Activated CD4-positive, alpha-beta T cell treated with anti-CD3 and anti-CD28 coated beads, Interleukin-2, amount 50 U/mL, for 48 hours (primary cell): ENCODE data around the gene RUNDC3A.
"Not testable (repeated sequence)": the region's sequence is repeated elsewhere in the genome, so short reads cannot be mapped to it uniquely, and the experiment has no call there.

ENCODE experiments used
- DNase-seq, 2 experiments: peaks; one replicate each; pipeline ENCODE4 v3.0.0-alpha.2; 2020

Gene RUNDC3A

DNA sequence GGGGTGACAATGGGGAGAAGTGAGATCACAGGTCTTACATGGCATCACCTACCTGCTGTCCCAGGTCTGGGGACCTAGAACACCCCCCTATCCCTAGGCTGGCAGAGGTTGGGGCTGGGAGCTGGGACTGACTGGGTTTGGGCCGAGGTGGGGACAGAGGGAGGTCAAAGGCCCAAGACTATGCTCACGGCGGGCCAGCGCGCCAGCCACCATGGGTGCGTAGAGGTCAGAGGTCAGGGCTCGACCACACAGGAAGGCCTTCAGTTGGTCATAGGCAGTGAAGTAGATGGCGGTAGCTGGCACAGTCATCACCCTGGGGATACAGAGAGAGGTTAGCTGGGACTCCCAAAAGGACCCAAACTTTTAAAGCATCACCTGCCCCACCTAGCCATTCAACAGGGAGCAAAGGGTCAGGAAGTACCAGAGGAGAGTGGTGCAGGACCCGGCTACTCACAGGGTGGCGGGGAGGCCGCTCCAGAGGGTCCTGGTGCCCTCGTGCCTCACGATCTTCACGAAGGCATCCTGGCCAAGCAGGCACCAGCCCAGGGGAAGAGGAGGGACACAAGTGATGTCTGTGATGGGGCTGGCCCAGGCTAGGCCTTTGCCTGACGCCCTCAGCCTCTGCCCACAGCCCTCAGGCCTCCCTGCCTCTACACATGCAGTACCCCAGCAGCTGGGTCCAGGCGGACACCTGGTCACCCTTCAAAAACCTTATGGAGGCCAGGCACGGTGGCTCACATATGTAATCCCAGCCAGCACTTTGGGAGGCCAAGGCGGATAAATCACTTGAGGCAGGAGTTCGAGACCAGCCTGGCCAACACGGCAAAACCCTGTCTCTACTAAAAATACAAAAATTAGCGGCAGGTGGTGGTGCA, 13.1 kb downstream of the RUNDC3A start:
- no peak for DNase-seq

DNA sequence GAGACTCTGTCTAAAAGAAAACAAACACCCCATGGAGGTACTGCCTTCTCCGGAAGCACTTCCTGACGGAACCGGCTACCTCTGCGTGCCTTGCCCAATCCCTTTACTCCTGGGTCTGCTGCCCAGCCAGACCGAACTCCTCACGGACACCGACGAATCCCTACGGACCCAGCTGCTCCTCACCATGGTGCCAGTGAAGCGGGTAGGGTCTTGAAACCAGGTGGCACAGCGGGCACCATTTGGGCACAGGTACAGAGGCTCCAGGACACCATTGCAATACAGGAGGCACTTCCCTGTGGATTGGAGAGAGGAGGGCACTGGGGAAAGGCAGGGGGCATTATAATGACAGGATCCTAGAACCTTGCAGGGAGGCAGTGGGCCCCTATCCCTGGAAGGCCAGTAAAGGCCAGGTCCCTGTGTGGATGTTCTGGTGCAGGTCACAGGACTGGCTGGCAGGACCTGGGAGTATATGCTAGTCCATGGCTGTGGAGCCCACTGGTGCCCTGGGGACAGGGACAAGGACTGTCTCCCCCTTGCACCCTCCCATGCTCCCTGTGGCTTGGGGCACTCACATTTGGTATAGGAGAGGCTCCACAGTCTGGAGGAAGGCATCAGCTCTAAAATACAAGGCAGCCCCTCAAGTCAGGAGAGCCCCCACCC, 14.0 kb downstream of the RUNDC3A start:
- no peak for DNase-seq

DNA sequence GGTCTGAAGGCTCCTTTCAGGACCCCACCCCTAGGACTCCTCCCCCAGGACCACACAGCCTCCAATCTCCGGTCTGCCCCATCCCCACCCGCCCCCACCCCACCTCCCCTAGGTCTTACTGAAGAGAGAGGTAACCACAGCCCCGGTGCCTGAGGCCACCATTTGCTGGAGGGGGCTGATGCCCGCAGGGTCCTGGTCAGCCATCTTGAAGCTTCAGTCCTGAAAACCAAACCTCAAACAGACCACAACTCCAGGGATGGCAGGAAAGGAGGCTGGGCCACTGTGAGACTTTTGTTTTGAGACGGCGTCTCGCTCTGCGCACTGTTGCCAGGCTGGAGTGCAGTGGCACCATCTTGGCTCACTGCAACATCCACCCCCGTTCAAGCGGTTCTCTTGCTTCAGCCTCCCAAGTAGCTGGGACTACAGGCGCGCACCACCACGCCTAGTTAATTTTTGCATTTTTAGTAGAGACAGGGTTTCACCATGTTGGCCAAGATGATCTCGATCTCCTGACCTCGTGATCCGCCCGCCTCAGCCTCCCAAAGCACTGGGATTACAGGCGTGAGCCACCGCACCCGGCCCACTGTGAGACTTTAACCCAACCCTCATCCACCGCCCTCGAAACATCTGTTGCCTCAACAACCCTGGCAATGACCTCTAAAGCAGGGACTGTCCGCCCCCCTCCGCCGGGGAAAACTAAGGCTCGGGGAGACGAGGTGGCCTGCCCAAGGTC, 15.1 kb downstream of the RUNDC3A start:
- no peak for DNase-seq

DNA sequence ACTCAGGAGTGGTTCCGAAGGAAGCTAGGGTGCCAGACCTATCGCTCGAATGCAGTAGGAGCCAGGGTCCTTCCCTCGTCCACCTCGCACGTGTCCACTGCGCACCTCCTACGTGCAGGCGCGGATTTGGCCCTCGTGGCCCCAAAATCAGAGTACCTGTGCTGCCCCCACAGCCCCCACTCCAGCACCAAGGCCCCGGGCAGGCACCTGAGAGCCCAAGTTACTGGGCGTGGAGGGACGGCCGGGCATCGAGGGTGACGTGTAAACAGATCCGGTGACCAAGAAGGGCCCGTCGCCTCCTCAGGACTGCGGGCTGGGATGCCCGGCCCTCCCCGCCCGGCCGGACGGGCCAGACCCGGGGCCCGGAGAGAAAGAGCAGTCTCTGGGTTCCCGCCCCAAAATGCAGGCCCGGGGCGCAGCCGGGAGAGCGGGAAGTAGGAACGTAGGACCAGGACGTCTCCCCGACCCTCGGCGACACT, 15.7 kb downstream of the RUNDC3A start:
- peak in 1 of 2 experiments; percentile 27 for DNase-seq

DNA sequence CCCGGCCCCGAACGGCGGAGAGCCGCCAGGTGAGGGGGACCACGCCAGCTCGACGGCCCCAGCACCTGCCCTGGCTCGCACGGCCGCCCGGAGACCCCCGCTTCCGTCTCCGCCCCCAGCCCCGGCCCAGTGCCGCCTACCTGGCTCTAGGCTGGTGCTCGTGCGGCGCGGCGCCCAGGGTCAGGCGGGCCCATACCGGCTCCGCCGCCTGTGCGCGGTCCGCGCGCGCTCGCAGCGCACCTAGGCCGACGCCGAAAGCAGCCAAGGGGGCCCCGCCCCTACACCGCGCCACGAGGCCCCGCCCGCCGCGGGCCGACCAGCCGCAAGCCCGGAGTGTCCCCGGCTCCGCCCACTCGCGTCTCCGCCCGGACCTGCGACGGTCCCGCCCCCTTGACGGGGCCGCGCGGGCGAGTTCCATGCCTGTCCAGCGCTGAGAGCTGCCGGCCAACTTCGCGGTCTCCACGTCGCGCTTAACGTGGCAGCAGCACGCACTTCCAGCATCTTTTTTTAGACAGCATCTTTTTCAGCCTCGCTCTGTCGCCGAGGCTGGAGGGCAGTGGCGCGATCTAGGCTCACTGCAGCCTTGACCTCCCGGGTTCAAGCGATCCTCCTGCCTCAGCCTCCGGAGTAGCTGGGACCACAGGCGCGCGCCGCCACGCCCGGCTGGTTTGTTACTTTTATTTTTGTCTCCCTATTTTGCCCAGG, 16.3 kb downstream of the RUNDC3A start, which contains the start of gene SLC25A39:
TSS of gene SLC25A39 (minus strand) at position 253 of the 705 bp plus-strand sequence. CDS start 1,261 bp downstream, outside the sequence.
- peak; percentile 95 for DNase-seq

DNA sequence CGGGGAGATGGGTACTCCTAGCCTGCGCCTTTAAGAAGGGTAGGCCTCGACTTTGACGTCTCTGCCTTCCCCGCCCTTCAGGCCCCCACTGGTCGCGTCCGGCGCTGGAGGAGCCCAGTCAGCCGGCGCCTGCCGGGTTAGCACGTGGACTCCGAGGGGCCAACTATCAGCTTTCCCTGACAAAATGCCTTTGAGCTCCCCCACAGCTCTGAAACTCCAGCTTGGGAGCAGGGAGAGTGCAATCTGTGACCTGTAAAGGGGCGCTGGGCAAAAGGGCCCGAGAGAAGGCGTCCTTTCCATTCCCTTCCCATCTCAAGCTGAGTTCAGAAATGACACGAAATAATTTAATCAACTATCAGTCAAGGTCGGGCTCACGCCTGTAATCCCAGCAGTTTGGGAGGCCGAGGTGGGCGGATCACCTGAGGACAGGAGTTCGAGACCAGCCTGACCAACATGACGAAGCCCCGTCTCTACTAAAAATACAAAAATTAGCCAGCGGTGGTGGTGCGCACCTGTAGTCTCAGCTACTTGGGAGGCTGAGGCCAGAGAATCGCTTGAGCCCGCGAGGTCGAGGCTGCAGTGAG, 18.6 kb downstream of the RUNDC3A start:
- peak; percentile 89 to 92 for DNase-seq

DNA sequence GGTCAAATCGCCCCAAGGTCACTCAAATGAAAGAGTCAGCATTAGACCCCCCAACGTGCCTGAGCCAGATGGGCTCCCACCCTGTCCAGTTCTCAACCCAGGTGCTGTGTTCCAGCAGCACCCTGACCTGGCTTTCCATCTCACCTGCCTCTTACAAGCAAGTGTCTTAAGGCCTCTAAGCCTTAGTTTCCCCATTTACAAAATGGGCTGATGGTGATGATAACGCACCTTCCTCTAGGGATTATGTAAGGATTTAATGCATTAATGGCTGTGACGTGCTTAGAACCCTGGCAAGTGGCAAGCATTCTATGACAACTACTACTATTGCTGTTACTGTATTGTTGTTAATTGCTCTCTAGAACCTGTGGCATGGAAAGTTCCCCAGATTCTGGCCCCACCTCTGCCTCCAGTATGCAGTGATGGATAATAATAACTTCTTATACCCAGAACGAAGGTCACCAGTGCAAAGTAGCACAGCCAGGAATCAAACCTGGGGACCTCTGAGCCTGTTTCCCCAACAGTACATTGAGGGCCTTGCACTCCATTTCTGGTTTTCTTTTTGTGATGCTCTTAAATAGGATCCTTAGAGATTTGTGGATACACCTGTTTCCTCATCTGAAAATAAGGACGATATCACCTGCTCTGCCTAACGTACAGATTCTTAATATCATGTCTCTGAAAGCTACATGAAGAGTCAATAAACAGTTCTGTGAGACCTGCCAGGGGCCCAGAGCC, 19.5 kb downstream of the RUNDC3A start:
- no peak for DNase-seq

DNA sequence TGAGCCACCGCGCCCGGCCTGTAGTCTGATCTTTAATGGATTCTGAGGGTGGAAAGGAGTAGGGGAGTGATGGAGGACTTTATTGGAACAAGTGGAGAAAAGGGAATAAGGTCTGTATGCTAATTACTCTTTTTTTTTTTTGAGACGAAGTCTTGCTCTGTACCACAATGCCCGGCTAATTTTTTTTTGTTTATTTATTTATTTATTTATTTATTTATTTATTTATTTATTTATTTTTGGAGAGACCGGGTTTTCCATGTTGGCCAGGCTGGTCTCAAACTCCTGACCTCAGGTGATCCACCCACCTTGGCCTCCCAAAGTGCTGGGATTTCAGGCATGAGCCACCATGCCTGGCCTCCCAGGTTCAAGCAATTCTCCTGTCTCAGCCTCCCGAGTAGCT, 21.1 kb downstream of the RUNDC3A start:
- DNase-seq = not testable (repeated sequence)

DNA sequence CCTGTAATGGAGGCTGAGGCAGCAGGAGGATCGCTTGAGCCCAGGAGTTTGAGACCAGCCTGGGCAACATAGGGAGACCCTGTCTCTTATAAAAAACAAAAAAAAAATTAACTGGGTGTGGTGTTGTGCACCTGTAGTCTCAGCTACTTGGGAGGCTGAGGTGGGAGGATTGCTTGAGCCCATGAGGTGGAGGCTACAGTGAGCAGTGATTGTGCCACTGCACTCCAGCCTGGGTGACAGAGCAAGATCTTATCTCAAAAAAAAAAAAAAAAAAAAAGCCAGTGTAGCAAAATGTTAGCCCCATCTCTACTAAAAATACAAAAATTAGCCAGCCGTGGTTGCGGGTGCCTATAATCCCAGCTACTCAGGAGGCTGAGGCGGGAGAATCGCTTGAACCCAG, 21.9 kb downstream of the RUNDC3A start:
- not testable (repeated sequence) for DNase-seq

DNA sequence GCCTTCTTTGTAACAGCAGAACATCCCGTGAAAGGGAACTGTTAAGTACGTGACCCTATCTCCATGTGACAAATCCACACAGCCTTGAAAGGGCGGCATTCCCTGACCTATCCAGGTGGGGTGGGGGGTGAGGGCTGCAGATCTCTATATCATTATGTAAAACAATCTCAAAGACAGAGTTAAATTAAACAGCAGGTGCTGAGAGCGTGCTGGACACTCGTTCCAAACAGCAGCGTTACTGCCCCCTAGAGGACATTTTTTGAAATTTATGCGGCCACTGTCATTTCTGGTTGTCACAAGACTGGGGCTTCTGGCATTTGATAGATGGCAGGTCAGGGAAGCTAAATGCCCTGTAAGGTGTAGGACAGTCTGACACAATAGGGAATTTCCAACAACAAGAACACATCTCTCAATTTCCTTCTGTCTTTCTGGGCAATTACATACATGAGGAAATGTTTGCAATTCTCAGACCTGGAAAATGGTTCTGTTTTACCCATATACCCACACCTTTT, 22.9 kb downstream of the RUNDC3A start:
- peak; percentile 73 to 84 for DNase-seq

DNA sequence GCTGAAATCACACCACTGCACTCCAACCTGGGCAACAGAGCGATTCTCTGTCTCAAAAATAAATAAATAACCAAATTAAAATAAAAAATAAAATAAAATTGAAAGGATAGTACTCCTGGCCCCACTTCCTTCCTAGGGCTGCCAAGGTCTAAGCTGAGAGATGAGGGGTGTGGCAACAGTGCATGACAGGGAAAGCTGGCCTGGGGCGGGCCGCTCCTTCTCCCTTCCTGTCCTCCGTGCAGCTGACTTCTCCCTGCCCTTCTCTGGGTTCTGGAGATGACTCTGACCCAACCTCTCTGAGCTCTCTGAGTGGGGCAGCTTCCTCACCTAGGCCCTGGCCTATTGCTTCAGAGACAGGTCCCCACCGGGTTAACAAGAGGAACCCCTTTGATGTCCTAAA, 25.0 kb downstream of the RUNDC3A start:
- DNase-seq = no peak

DNA sequence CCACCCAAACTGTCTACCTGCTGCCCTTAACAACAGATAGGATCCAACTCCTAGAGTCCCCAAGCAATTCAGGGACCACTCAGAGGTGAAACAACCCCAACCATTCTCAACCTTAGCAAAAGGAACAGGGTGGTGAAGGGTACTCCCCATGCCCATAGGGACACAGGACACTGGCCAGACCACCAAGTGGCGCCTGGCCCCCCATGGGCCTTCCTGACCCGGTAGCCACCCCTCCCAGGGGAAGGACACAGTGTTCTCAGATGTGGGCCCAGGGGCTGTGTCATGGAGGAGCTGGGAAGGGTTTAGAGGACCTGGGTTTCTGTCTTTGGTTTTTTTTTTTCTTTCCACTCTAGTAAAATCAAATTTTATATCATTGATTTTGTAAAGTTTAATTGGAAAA, 25.9 kb downstream of the RUNDC3A start:
- DNase-seq = no peak

DNA sequence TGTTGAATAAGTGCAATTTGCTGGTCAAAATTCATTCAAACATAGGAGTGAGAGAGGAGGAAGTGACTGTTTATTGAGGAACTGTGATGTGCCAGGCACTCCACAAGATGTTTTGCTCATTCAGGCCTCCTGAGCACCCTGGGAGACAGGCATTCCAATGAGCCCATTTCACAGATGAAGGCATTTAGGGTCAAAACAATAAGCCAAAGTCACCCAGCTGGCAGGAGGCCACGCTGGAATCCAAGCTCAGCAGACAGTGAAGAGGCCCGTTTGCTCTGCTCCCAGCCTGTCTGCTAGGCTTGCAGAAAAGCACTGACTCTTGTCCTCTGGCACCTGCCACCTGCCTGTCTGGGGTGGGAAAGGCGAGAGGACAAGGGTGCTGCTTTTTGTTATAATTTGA, 26.3 kb downstream of the RUNDC3A start:
- DNase-seq = no peak

DNA sequence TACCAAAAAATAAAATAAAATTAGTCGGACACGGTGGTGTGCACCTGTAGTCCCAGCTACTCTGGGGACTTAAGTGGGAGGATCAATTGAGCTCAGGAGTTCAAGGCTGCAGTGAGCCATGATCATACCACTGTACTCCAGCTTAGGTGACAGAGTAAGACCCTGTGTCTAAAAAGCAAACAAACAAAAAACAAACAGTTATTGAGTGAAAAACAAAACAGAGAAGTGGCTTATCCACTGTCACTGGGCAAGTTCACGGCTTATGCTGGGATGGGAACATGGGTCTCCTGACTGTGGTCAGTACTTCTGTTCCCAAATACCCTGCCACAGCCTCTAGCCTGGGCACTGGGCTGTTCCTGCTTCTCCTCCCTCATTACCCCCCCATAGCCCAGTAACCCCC, 27.2 kb downstream of the RUNDC3A start:
- no peak for DNase-seq

DNA sequence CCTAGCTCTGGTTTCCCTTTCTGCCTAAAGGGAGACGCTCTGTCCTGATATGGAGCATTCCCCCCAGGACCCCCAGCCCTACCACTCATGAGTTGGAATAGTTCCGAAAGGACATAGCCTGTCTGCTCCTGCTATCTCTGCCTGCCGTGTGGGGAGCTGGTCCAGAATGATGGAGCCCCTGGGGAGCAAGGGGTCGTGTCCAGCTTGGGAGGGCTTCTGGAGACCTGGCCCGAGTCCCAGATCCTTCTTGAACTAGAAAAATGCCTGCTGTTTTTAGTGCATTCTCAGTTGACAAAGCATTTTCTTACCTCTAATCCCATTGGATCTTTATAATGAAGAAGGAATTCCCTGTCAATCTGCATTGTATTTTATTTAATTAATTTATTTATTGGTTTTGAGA, 27.6 kb downstream of the RUNDC3A start:
- no peak for DNase-seq

DNA sequence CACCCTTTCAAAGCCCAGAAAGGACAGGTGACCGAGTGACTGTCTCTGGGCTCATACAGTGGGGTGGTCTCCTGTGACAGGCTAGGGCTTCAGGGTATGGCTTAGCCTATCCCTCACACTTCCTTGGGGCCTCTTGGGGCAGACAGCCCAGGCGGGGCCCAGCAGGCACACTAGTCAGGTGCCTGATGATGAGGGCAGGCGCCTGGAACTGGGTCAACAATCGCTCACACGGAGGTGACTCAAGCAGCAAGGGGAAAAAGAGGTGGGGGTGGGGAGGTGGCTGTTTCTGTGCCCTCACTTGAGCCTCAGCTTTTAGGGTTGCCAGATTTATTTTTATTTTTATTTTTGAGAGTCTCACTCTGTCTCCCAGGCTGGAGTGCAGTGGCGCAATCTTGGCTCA, 30.3 kb downstream of the RUNDC3A start:
- no peak for DNase-seq

DNA sequence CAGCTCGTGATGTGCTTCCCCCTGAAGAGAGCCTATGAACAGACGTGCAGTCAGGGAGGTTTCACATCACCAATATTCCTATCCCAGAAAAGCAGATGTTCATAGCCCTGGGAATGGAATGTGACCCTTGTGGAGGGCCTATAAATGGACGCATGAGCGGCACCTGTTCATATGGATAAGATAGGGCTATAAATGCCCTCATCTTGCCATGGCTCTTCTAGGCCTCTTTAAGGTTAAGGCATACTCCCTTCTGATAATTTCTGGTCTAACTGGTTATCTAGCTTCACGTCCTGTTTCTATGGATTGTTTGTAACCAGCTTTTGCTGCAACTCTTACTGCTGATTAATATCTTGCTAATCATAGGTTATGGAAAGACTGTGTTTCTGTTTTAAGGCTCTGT, 32.2 kb downstream of the RUNDC3A start:
- not testable (repeated sequence) for DNase-seq

DNA sequence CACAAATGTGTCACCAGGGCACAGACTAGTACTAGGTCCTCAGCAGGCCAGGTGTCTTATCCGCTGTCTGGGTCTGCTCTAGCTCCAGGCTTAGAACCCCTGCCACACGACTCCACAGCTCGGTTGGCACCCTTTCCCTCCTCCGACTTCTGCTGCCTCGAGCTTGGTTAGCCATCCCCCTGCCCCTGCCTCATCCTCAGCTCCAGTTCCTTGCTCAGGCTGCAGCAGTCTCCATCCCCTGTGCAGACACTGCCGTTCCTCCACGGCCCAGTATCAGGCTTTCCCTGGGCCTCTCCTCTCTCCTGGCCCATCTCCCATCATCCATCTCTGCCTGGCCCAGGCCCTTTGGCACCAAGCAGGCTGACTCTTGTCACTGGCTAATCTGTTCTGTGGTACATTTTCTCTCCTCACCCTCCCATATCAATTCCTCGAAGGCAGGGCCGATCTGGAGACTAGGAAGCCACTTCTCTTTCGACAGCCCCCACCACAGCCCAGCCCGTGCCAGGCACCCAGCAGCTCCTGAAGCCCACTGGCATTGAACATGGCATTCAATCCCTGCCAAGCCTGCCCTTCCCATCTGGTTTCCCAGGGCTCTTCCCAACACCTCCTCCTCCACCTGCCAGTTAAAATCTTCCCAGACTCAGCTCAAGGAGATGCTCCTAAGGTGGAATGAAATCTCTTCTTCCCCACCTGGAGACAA, 35.3 kb downstream of the RUNDC3A start:
- DNase-seq = no peak

DNA sequence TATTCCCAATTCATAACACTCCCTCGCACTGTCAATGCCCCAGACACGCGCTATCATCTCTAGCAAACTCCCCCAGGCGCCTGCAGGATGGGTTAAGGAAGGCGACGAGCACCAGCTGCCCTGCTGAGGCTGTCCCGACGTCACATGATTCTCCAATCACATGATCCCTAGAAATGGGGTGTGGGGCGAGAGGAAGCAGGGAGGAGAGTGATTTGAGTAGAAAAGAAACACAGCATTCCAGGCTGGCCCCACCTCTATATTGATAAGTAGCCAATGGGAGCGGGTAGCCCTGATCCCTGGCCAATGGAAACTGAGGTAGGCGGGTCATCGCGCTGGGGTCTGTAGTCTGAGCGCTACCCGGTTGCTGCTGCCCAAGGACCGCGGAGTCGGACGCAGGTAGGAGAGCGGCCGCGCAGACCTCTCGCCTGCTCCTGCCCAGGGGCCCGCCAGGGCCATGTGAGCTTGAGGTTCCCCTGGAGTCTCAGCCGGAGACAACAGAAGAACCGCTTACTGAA, 36.6 kb downstream of the RUNDC3A start, which contains the start of gene GRN:
TSS of gene GRN (plus strand) at position 364 of the 515 bp plus-strand sequence. CDS start 3,863 bp downstream, outside the sequence.
- peak; percentile 85 to 91 for DNase-seq

DNA sequence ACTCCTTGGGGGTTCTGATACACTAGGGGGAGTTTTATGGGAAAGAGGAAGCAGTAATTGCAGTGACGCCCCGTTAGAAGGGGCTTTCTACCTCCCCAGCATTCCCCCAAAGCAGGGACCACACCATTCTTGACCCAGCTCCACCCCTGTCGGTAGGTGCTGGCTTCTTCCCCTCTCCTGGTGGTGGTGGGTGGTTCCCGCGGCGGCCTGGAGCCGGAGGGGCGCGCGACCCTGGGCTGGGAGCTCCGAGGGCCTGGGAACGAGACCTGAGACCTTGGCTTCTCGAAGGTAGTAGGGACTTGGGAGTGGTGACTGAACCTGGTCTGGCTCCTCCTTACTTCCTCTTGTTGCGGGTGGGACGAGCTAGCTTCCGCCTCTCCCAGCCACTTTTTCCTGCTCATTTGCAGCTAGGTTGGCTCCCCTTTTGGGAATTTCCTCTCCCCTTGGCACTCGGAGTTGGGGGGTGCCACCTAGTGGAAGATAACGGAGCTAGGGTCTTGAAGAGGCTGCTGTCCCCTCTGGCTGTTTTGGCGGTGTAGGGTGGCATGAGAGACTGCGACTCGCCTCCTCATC, 37.1 kb downstream of the RUNDC3A start:
- DNase-seq = peak; percentile 39 to 53
